Measurements from ENCODE around the gene MYO1D. TPM values are rescaled to one million over a fixed set of nuclear protein-coding genes. Genes with fewer than 3 reads are reported as not detected.
A peak's percentile ranks its signal among the peaks of the same experiment; 100 is the strongest.

MYO1D gene
- total RNA-seq, 6 donors from 2014 or later = 63.0 to 139 (median 91.9) TPM

GRCh38 chr17:32523017-32523680 is 353.8 kb downstream of the MYO1D start:
- WGBS, 2 donors = 76 to 80% methylated on average over 11 of the region's 11 CpGs
- peaks cover 0 to 2% (median 0%) of the 10 kb centered on the region in 4 donors for H3K36me3 ChIP-seq
- H3K27me3 ChIP-seq = no peaks in the 10 kb centered on the region
- DNase-seq = no peak
- no peak for TF ChIP-seq POLR2AphosphoS5 (IDR thresholded peaks at IDR 0.05)
- no peak for TF ChIP-seq POLR2A (IDR thresholded peaks at IDR 0.05)
- TF ChIP-seq EP300 (IDR thresholded peaks at IDR 0.05) = no peak
- peaks cover 16 to 21% (median 20%) of the 10 kb centered on the region in 4 donors for H3K4me1 ChIP-seq
- H3K9me3 ChIP-seq = no peaks in the 10 kb centered on the region
- ATAC-seq (ENCODE audit: low FRiP score in 2 of 2) = no peak
- no peak overlapping the region for H3K4me3 ChIP-seq
- no peak overlapping the region for H3K27ac ChIP-seq

DNA sequence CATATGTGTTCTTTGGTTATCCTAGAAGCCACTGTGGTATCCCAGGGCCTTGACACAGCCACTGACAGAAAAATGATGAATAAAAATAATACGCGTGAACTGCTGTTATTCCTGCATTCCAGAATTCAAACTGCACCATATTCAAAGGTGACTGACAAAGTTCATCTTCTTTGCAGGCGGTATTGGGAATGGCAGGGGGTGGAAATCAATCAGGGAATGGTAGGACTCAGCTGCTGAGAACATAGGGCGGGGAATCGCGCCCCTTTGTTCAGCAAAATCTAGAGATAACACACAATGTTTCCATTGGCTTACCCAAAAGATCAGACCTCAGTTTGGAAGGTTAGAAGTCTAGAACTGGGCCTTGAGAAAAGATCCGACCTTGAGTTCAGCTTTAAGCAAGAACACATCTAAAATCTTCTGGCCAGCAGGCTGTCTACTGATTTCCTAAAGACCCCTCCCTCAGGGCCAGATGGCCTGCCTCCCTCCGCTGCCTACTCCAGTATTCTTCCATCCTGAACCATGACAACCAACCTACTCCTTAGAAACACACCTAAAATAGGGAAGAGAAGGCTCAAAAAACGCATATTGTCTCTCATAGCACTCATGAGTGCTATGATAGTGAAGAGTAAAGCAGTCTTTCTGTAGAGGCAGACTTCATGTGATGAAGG is 356.1 kb downstream of the MYO1D start:
- peak overlapping the region in 1 of 4 donors; percentile 49 for H3K27ac ChIP-seq
- WGBS, 2 donors = 89 to 96% methylated on average over 9 of the region's 9 CpGs
- no peak for ATAC-seq (ENCODE audit: low FRiP score in 2 of 2)

DNA sequence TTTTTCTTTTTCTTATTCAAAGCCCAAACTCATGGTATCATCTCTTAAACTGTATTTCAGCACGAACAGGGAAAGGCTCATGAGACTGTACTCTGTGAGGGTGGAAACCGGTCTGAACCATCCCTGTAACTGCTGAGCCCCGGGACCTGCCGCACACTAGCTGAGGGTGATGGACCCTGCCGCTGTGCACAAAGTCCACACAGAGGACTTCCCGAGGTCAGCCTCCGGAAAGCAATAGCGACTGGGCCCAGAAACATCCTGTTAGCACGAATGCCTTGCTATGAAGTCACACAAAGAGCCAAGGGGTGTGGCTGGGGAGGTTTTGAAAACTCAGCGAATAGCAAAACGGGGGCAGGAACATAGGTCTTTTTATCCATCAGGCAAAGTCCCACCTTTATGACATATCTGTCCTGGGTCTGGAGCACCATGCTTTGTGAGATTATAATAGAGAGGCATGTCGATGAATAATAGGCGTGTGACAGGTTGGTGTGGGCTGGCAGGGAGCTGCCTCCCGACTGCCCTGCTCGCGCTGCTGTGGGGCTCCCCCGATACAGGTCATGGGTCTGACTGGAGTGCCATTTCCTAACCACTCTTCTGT is 356.7 kb downstream of the MYO1D start:
- DNase-seq = peak in 1 of 2 donors; percentile 54

More for the DNA sequence above, 356.1 kb downstream of the MYO1D start:
- H3K9me3 ChIP-seq = no peaks in the 10 kb centered on the region
- no peak overlapping the region for H3K4me3 ChIP-seq
- H3K27me3 ChIP-seq = no peaks in the 10 kb centered on the region
- no peak for DNase-seq
- peaks cover 16 to 21% (median 20%) of the 10 kb centered on the region in 4 donors for H3K4me1 ChIP-seq
- H3K36me3 ChIP-seq = no peaks in the 10 kb centered on the region
- TF ChIP-seq CTCF (IDR thresholded peaks at IDR 0.05) = no peak
- TF ChIP-seq POLR2AphosphoS5 (IDR thresholded peaks at IDR 0.05) = no peak
- TF ChIP-seq POLR2A (IDR thresholded peaks at IDR 0.05) = no peak
- no peak for TF ChIP-seq EP300 (IDR thresholded peaks at IDR 0.05)

DNA sequence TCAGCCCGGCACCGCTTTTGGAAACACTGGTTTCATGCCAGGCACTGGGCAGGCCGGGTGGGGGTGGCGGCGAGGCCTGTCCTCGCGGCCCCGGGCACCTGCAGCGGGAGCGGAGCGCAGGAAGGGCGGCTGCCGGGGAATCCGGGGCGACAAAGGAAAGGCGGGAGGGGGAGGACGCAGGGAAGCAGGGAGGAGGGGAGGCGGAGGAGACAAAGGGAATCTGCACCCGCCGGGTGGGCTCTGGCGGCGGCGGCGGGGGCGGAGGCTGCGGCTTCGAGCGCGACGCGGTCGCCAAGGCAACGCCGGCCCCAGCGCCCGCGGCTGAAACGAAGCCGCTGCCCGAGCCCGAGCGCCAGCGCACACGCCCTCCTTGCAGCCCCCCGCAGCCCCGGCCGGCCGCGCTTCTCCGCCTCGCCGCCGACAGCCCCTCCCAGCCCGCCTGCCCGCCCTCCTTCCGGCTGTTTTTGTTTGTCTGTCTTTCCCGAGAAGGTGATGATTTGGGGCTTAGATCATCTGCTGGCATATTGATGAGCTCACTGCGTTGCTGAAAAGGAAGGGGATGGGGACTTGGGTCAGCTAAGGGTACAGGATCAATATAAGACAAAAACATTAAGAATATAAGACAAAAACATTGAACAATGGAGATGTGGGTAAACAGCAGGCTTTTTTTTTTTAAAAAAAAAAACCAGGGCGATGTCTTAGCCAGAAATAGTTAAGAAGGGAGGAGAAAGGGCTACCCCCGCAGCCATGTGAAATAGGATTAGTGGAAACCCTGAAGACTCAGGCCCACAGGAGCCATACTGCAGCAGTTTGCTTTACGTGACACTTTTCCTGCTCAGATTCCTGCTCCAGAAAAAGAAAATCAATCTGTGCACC is 357.5 kb downstream of the MYO1D start:
- Histone ChIP-seq H3K4me1 (peaks cover 16 to 21% (median 20%) of the 10 kb centered on the region in 4 donors), H3K4me3 (peak overlapping the region in 3 of 4 donors; percentile 44 to 58 (median 56)), H3K27ac (peak overlapping the region in 3 of 4 donors; percentile 49 to 66 (median 49)), H3K27me3 (no peaks in the 10 kb centered on the region), H3K36me3 (no peaks in the 10 kb centered on the region), H3K9me3 (no peaks in the 10 kb centered on the region)
- 1 to 4% methylated on average over 21 to 37 of the region's 61 CpGs for WGBS, 2 donors
- ATAC-seq (ENCODE audit: low FRiP score in 2 of 2) (peak in 1 of 2 donors; percentile 89), DNase-seq (peak in 1 of 2 donors; percentile 91)
- TF ChIP-seq EP300 (IDR thresholded peaks at IDR 0.05) (no peak), CTCF (IDR thresholded peaks at IDR 0.05) (no peak), POLR2A (IDR thresholded peaks at IDR 0.05) (no peak), POLR2AphosphoS5 (IDR thresholded peaks at IDR 0.05) (no peak)

More for the DNA sequence above, 356.7 kb downstream of the MYO1D start:
- ATAC-seq (ENCODE audit: low FRiP score in 2 of 2) = peak in 1 of 2 donors; percentile 27
- Histone ChIP-seq H3K9me3 (no peaks in the 10 kb centered on the region), H3K36me3 (no peaks in the 10 kb centered on the region), H3K4me3 (peak overlapping the region in 3 of 4 donors; percentile 44 to 58 (median 56)), H3K4me1 (peaks cover 16 to 21% (median 20%) of the 10 kb centered on the region in 4 donors), H3K27ac (peak overlapping the region in 1 of 4 donors; percentile 49), H3K27me3 (no peaks in the 10 kb centered on the region)
- WGBS, 2 donors = 43 to 50% methylated on average over 17 of the region's 17 CpGs
- TF ChIP-seq CTCF (IDR thresholded peaks at IDR 0.05) (no peak), POLR2AphosphoS5 (IDR thresholded peaks at IDR 0.05) (peak in 1 of 2 donors; percentile 37), EP300 (IDR thresholded peaks at IDR 0.05) (no peak), POLR2A (IDR thresholded peaks at IDR 0.05) (peak in 1 of 4 donors; percentile 19)
